Measurements from ENCODE around the gene PKIG. TPM values are rescaled to one million over a fixed set of nuclear protein-coding genes. Genes with fewer than 3 reads are reported as not detected.
A peak's percentile ranks its signal among the peaks of the same experiment; 100 is the strongest.

Gene PKIG
- total and polyA plus RNA-seq, 2 donors (not counting 3 experiments of a cell fraction or from before 2014, with no cell fraction given): 135 to 167 TPM

GRCh38 chr20:44593751-44594150, 11.4 kb downstream of the PKIG start:
- intact Hi-C loops (cut with micrococcal nuclease): no loop called here
- POLR2A ChIA-PET: no interaction called here
- Histone ChIP-seq H3K9me3 (replicated peaks; ENCODE audit: control insufficient read depth, insufficient read depth, low read length) (no peaks in the 10 kb centered on the region), H3K9ac (replicated peaks; ENCODE audit: extremely low read depth, insufficient read depth, low read length) (no peak overlapping the region), H3K36me3 (ENCODE audit: control insufficient read depth in 2 of 2, extremely low read depth in 1 of 2, insufficient read depth in 2 of 2, low read length in 2 of 2) (peaks cover 15 to 18% of the 10 kb centered on the region in 2 experiments), H3K27ac (ENCODE audit: insufficient read depth, low read depth, low read length) (no peak overlapping the region), H3K4me1 (ENCODE audit: control insufficient read depth, extremely low read depth, insufficient read depth, low read length) (peaks cover 66% of the 10 kb centered on the region), H3K79me2 (ENCODE audit: control insufficient read depth, insufficient read depth, low read length) (peaks cover 75% of the 10 kb centered on the region), H3K4me2 (ENCODE audit: insufficient read depth, low read length) (no peak overlapping the region), H3K27me3 (ENCODE audit: control insufficient read depth in 2 of 2, insufficient read depth in 2 of 2, low read length in 2 of 2) (no peaks in the 10 kb centered on the region), H3K9me1 (replicated peaks; ENCODE audit: control insufficient read depth, extremely low read depth, insufficient read depth, low read length) (no peaks in the 10 kb centered on the region), H4K20me1 (replicated peaks; ENCODE audit: control insufficient read depth, extremely low read depth, insufficient read depth, low read length) (no peaks in the 10 kb centered on the region), H2AFZ (ENCODE audit: low read depth, low read length) (no peak overlapping the region), H3K4me3 (replicated peaks in 1 of 3; ENCODE audit: insufficient read depth in 1 of 3, low read depth in 1 of 3, low read length in 3 of 3) (no peak overlapping the region)
- dilution Hi-C loops (cut with MboI; ENCODE audit: extremely low pct_ligation_motif_present, low sequenced_read_pairs): no loop called here
- TF ChIP-seq MYC (IDR thresholded peaks at IDR 0.05; ENCODE audit: low read depth, low read length): no peak
- TF ChIP-seq GATA2 (IDR thresholded peaks at IDR 0.05; ENCODE audit: insufficient read depth, insufficient read length, low read depth, low read length): no peak
- TF ChIP-seq JUN (IDR thresholded peaks at IDR 0.05; ENCODE audit: borderline replicate concordance, insufficient read depth, insufficient read length, low read depth): no peak
- TF ChIP-seq CTCF (IDR thresholded peaks at IDR 0.05; ENCODE audit: extremely low read depth in 1 of 2, insufficient read depth in 1 of 2, low read depth in 1 of 2, low read length in 2 of 2): no peak
- TF ChIP-seq EZH2 (IDR thresholded peaks at IDR 0.05; ENCODE audit: borderline replicate concordance, low read depth, low read length, severe bottlenecking): no peak
- no peak for TF ChIP-seq FOS (IDR thresholded peaks at IDR 0.05; ENCODE audit: borderline replicate concordance, insufficient read depth, low read length)
- TF ChIP-seq POLR2A (IDR thresholded peaks at IDR 0.05; ENCODE audit: low read depth, low read length): no peak
- TF ChIP-seq MAX (IDR thresholded peaks at IDR 0.05; ENCODE audit: insufficient read depth, insufficient read length): no peak
- no peak for TF ChIP-seq POLR2AphosphoS5 (IDR thresholded peaks at IDR 0.05; ENCODE audit: insufficient read depth, low read depth, low read length)
- no TSS peak for BruUV-seq (replicated peaks)
- FAIRE-seq: peak; percentile 71
- DNase-seq (ENCODE audit: low read depth, low spot score): no peak
- CTCF ChIA-PET: interaction anchor here (1.2 to 2.7 kb wide), 3 partner anchors 8 to 18 kb away, joined by 4 to 12 read pairs (median 5); no protein-coding TSS in a partner anchor
